Testis (tissue), 3 donors: ENCODE measurements around the gene GINS2. TPM values are rescaled to one million over a fixed set of nuclear protein-coding genes. Genes with fewer than 3 reads are reported as not detected.

Experiments
- DNase-seq: peaks from one replicate; pipeline ENCODE4 v3.0.0-alpha.2; 2019
- H3K27ac ChIP-seq, 2 donors: fragments of 200-600 bp; sonication (generic); one replicate each; pipeline ENCODE4 v1.5.1; 2019
- H3K27me3 ChIP-seq: fragments of 200-600 bp; sonication (generic); one replicate; pipeline ENCODE4 v1.5.1; 2019
- H3K36me3 ChIP-seq: fragments of 200-600 bp; sonication (generic); one replicate; pipeline ENCODE4 v1.5.1; 2017; ENCODE audit warnings: low read depth; ENCODE audit errors: missing control alignments
- H3K4me1 ChIP-seq: fragments of 200-600 bp; sonication (generic); one replicate; pipeline ENCODE4 v1.5.1; 2019
- H3K4me3 ChIP-seq, 2 donors: fragments of 200-600 bp; sonication (generic); one replicate each; pipeline ENCODE4 v1.5.1; 2017 to 2019
- H3K9me3 ChIP-seq: fragments of 200-600 bp; sonication (generic); one replicate; pipeline ENCODE4 v1.5.1; 2017
- CTCF ChIP-seq, 3 experiments: fragments of 450-650 bp in 2 of 3; fragments of 200-600 bp in 1 of 3; sonication (generic) in 1 of 3; IDR thresholded peaks; one replicate each; pipeline ENCODE4 v1.5.1; 2016 to 2019; ENCODE audit warnings: antibody characterized with exemption in 3 of 3, mild to moderate bottlenecking in 2 of 3, moderate library complexity in 1 of 3
- POLR2A ChIP-seq: fragments of 450-650 bp; IDR thresholded peaks from one replicate; pipeline ENCODE4 v1.6.1; 2017; ENCODE audit warnings: antibody characterized with exemption, mild to moderate bottlenecking, moderate library complexity
- WGBS, 2 donors: methylation state at CpG; one replicate each; pipeline ENCODE4 v1.1.5; 2018; 5-methylcytosine and 5-hydroxymethylcytosine counted together
- intact Hi-C: fragments of 100-400 bp; cut with DNase I; formaldehyde crosslinking; loops from one replicate; pipeline ENCODE4 v1.15.1; 2023; ENCODE audit warnings: low total_unique reads
- polyA plus RNA-seq: library from polyadenylated mRNA; stranded (reverse); fragments of 350-450 nt; fragmentation: Illumina TruSeq; extraction: RNeasy Lipid Tissue Mini Kit (QIAGEN cat#74804); gene quantifications from one replicate; pipeline ENCODE4 v1.2.3, GENCODE V29; 2014; ENCODE audit warnings: low read depth, low replicate concordance; ENCODE audit not compliant: insufficient read depth
- total RNA-seq, 2 donors: library from RNA; depleted of rRNA; stranded (reverse); fragments of >200 nt; gene quantifications; one replicate each; pipeline ENCODE4 v1.2.3, GENCODE V29; 2016

Gene GINS2
- total and polyA plus RNA-seq, 3 donors from 2014 or later: 8.9 to 13.8 (median 11.8) TPM

- Histone ChIP-seq H3K9me3 (no peaks in the 10 kb centered on the region), H3K27ac (no peak overlapping the region), H3K27me3 (no peaks in the 10 kb centered on the region), H3K4me1 (no peaks in the 10 kb centered on the region), H3K4me3 (no peak overlapping the region), H3K36me3 (no peaks in the 10 kb centered on the region)
- 84 to 94% methylated on average over 6 to 7 of the region's 7 CpGs for WGBS, 2 donors
- no peak for DNase-seq
- TF ChIP-seq CTCF (IDR thresholded peaks at IDR 0.05) (no peak), POLR2A (no peak)
- intact Hi-C loops: no loop called here
These were observed 9.7 kb upstream of the GINS2 start for GRCh38 chr16:85698459-85698891.

- Histone ChIP-seq H3K27me3 (no peaks in the 10 kb centered on the region), H3K9me3 (no peaks in the 10 kb centered on the region), H3K36me3 (no peaks in the 10 kb centered on the region), H3K27ac (no peak overlapping the region), H3K4me1 (no peaks in the 10 kb centered on the region), H3K4me3 (no peak overlapping the region)
- intact Hi-C loops: no loop called here
- no peak for DNase-seq
- TF ChIP-seq CTCF (IDR thresholded peaks at IDR 0.05) (no peak), POLR2A (no peak)
- 78 to 84% methylated on average over 14 of the region's 14 CpGs for WGBS, 2 donors
These were observed 8.7 kb upstream of the GINS2 start for GRCh38 chr16:85697431-85697830.

- no peak overlapping the region for H3K4me3 ChIP-seq
- no peaks in the 10 kb centered on the region for H3K4me1 ChIP-seq
- H3K27ac ChIP-seq: no peak overlapping the region
- no peaks in the 10 kb centered on the region for H3K36me3 ChIP-seq
- no peaks in the 10 kb centered on the region for H3K9me3 ChIP-seq
- intact Hi-C loops: no loop called here
- H3K27me3 ChIP-seq: no peaks in the 10 kb centered on the region
- DNase-seq: no peak
- TF ChIP-seq CTCF (IDR thresholded peaks at IDR 0.05): no peak
- TF ChIP-seq POLR2A: no peak
- WGBS, 2 donors: 73 to 75% methylated on average over 16 of the region's 16 CpGs
These were observed 8.0 kb upstream of the GINS2 start for GRCh38 chr16:85696781-85697180.

GRCh38 chr16:85695196-85696128, 6.7 kb upstream of the GINS2 start:
- intact Hi-C loops: no loop called here
- Histone ChIP-seq H3K4me3 (no peak overlapping the region), H3K27me3 (no peaks in the 10 kb centered on the region), H3K36me3 (no peaks in the 10 kb centered on the region), H3K27ac (no peak overlapping the region), H3K9me3 (no peaks in the 10 kb centered on the region), H3K4me1 (no peaks in the 10 kb centered on the region)
- 80 to 81% methylated on average over 17 to 24 of the region's 24 CpGs for WGBS, 2 donors
- DNase-seq: no peak
- TF ChIP-seq CTCF (IDR thresholded peaks at IDR 0.05) (no peak), POLR2A (no peak)
